Liver (tissue), 9 donors: Measurements from ENCODE around the gene UBE2N. TPM values are rescaled to one million over a fixed set of nuclear protein-coding genes. Genes with fewer than 3 reads are reported as not detected.

Source experiments
- DNase-seq: peaks from one replicate; pipeline ENCODE4 v3.0.0-alpha.2; 2017; ENCODE audit warnings: low spot score
- H3K27ac ChIP-seq, 2 donors: one replicate each; pipeline ENCODE4 v1.7.0; 2013; ENCODE audit warnings: inconsistent platforms in 2 of 2, low read length in 2 of 2, control low read depth in 1 of 2, low read depth in 1 of 2, mild to moderate bottlenecking in 1 of 2
- H3K27me3 ChIP-seq, 4 donors: one replicate each; pipeline versions ENCODE4 v1.6.1 to v1.7.0; 2013; ENCODE audit warnings: low read length in 3 of 4, inconsistent platforms in 1 of 4, mild to moderate bottlenecking in 1 of 4, moderate library complexity in 1 of 4; ENCODE audit not compliant: control insufficient read depth in 4 of 4, insufficient read depth in 4 of 4
- H3K36me3 ChIP-seq, 4 donors: one replicate each; pipeline versions ENCODE4 v1.6.1 to v1.7.0; 2013; ENCODE audit warnings: low read length in 3 of 4, mild to moderate bottlenecking in 3 of 4, low read depth in 1 of 4, moderate library complexity in 1 of 4; ENCODE audit not compliant: control insufficient read depth in 4 of 4, insufficient read depth in 3 of 4
- H3K4me1 ChIP-seq, 4 donors: one replicate each; pipeline versions ENCODE4 v1.6.1 to v1.7.0; 2013; ENCODE audit warnings: low read length in 3 of 4, mild to moderate bottlenecking in 3 of 4, moderate library complexity in 1 of 4; ENCODE audit not compliant: control insufficient read depth in 4 of 4, insufficient read depth in 4 of 4
- H3K4me3 ChIP-seq, 3 donors: one replicate each; pipeline versions ENCODE4 v1.6.1 to v1.7.0; 2013; ENCODE audit warnings: low read length in 3 of 3, control low read depth in 1 of 3, low read depth in 1 of 3, mild to moderate bottlenecking in 1 of 3
- H3K9ac ChIP-seq, 2 donors: one replicate each; pipeline ENCODE4 v1.7.0; 2013; ENCODE audit warnings: low read length in 2 of 2, mild to moderate bottlenecking in 2 of 2, moderate library complexity in 2 of 2, control low read depth in 1 of 2, low read depth in 1 of 2
- H3K9me3 ChIP-seq, 4 donors: one replicate each; pipeline versions ENCODE4 v1.6.1 to v1.7.0; 2013; ENCODE audit warnings: low read length in 3 of 4; ENCODE audit not compliant: control insufficient read depth in 4 of 4
- EGR1 ChIP-seq, 2 donors: IDR thresholded peaks; 2 replicates each; pipeline ENCODE4 v1.6.1; 2016 to 2018; ENCODE audit warnings: antibody characterized with exemption in 2 of 2, low read depth in 2 of 2
- FOXA2 ChIP-seq: IDR thresholded peaks from 2 replicates; pipeline ENCODE4 v1.6.1; 2016; ENCODE audit warnings: antibody characterized with exemption
- HNF4A ChIP-seq, 2 donors: conservative IDR thresholded peaks; 2 replicates each; pipeline ENCODE4 v1.6.1; 2016; ENCODE audit warnings: antibody characterized with exemption in 2 of 2, mild to moderate bottlenecking in 2 of 2
- HNF4G ChIP-seq: IDR thresholded peaks from 2 replicates; pipeline ENCODE4 v1.6.1; 2016; ENCODE audit warnings: antibody characterized with exemption
- JUND ChIP-seq, 2 donors: IDR thresholded peaks; 2 replicates each; pipeline ENCODE4 v1.6.1; 2016; ENCODE audit warnings: antibody characterized with exemption in 2 of 2
- NR2F2 ChIP-seq: IDR thresholded peaks from 2 replicates; pipeline ENCODE4 v1.6.1; 2016; ENCODE audit warnings: antibody characterized with exemption
- RXRA ChIP-seq, 2 donors: IDR thresholded peaks; 2 replicates each; pipeline ENCODE4 v1.6.1; 2017 to 2018; ENCODE audit warnings: antibody characterized with exemption in 2 of 2, mild to moderate bottlenecking in 1 of 2
- SP1 ChIP-seq: IDR thresholded peaks from 2 replicates; pipeline ENCODE4 v1.6.1; 2018; ENCODE audit warnings: antibody characterized with exemption, mild to moderate bottlenecking
- TAF1 ChIP-seq: conservative IDR thresholded peaks from 2 replicates; pipeline ENCODE4 v1.6.1; 2016; ENCODE audit warnings: antibody characterized with exemption, mild to moderate bottlenecking
- YY1 ChIP-seq: IDR thresholded peaks from 2 replicates; pipeline ENCODE4 v1.6.1; 2016; ENCODE audit warnings: antibody characterized with exemption, mild to moderate bottlenecking
- WGBS: extraction: QIAGEN DNeasy Blood & Tissue Kit; methylation state at CpG from one replicate; pipeline ENCODE4 v1.1.7; 2013; 5-methylcytosine and 5-hydroxymethylcytosine counted together
- polyA plus RNA-seq, 2 donors: library from polyadenylated mRNA; stranded (reverse) in 1 of 2; unstranded in 1 of 2; fragments of 200-250 nt in 1 of 2; fragments of >200 nt in 1 of 2; fragmentation: Nextera tagmentation in 1 of 2; extraction: Ambion mirVana in 1 of 2; gene quantifications; one replicate each; pipeline versions ENCODE4 v1.2.1 to v1.2.3, GENCODE V29; 2013 to 2015
- total RNA-seq, 2 donors: library from RNA; depleted of rRNA; stranded (reverse); fragments of >200 nt; gene quantifications; one replicate each; pipeline ENCODE4 v1.2.3, GENCODE V29; 2014
- TF ChIP-seq, protein P1 (sequence below): fragments of 150-350 bp; IDR thresholded peaks from 2 replicates; pipeline ENCODE4 v1.5.1; 2017; ENCODE audit warnings: improper control_type of control experiment, low read depth, low read length; ENCODE audit not compliant: missing input control
- TF ChIP-seq, protein P2 (sequence below): IDR thresholded peaks from 2 replicates; pipeline ENCODE4 v1.6.1; 2016; ENCODE audit warnings: antibody characterized with exemption
- TF ChIP-seq, protein P3 (sequence below): IDR thresholded peaks from 2 replicates; pipeline ENCODE4 v1.6.1; 2016; ENCODE audit warnings: antibody characterized with exemption
- TF ChIP-seq, protein P4 (sequence below): IDR thresholded peaks from 2 replicates; pipeline ENCODE4 v1.6.1; 2016; ENCODE audit warnings: antibody characterized with exemption, mild to moderate bottlenecking
- donor health status: healthy.
- donor health status: healthy.
- donor health status: healthy.
- donor health status: healthy.
- donor health status: healthy.

UBE2N gene
- total and polyA plus RNA-seq, 4 donors = 13.9 to 63.7 (median 32.6) TPM

DNA sequence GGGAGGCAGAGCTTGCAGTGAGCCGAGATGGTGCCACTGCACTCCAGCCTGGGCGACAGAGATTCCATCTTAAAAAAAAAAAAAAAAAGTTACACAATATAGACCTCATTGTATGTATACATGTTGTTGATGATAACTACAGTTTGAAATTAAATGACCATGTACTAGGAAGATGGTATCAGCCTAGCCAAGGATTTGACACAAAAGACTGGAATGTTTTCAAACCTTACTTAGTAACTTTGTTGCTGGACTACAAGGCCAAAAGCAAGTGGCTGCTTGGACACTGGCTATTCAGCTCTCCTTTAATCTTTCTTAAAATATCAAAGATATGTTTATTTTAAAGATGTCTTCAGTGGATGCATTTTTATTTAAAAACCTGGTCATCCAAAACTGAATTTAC lies 82.9 kb downstream of the UBE2N start:
- no peaks in the 10 kb centered on the region for H3K27me3 ChIP-seq
- DNase-seq = no peak
- 96% methylated on average over 2 of the region's 2 CpGs for WGBS

DNA sequence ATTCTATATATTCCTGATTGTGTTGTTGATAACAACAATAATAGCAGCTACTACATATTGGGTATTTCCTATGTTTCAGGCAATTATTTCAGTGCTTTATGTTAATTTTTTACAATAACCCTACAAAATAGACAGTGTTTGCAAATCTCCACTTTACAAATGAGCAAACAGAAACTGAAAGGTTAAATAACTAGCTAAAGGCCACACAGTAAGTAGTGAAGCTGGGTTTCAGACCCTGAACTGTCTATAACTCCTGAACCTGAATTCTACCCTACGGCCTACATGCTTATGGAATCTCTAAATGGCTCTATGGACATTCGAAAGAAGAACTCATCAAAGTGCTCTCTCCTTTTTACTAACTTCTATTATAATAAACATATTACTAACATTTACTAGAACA lies 83.7 kb downstream of the UBE2N start:
- no peak for DNase-seq
- Histone ChIP-seq H3K4me1 (no peaks in the 10 kb centered on the region), H3K4me3 (no peak overlapping the region), H3K9ac (no peak overlapping the region), H3K9me3 (no peaks in the 10 kb centered on the region), H3K27ac (no peak overlapping the region), H3K27me3 (no peaks in the 10 kb centered on the region), H3K36me3 (no peaks in the 10 kb centered on the region)
- TF ChIP-seq, protein P1, sequence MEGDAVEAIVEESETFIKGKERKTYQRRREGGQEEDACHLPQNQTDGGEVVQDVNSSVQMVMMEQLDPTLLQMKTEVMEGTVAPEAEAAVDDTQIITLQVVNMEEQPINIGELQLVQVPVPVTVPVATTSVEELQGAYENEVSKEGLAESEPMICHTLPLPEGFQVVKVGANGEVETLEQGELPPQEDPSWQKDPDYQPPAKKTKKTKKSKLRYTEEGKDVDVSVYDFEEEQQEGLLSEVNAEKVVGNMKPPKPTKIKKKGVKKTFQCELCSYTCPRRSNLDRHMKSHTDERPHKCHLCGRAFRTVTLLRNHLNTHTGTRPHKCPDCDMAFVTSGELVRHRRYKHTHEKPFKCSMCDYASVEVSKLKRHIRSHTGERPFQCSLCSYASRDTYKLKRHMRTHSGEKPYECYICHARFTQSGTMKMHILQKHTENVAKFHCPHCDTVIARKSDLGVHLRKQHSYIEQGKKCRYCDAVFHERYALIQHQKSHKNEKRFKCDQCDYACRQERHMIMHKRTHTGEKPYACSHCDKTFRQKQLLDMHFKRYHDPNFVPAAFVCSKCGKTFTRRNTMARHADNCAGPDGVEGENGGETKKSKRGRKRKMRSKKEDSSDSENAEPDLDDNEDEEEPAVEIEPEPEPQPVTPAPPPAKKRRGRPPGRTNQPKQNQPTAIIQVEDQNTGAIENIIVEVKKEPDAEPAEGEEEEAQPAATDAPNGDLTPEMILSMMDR = no peak
- TF ChIP-seq HNF4A (conservative IDR thresholded peaks at IDR 0.05) = no peak
- no peak for TF ChIP-seq SP1
- no peak for TF ChIP-seq FOXA2
- no peak for TF ChIP-seq TAF1
- TF ChIP-seq, protein P2, sequence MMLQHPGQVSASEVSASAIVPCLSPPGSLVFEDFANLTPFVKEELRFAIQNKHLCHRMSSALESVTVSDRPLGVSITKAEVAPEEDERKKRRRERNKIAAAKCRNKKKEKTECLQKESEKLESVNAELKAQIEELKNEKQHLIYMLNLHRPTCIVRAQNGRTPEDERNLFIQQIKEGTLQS = no peak
- no peak for TF ChIP-seq NR2F2
- TF ChIP-seq, protein P3, sequence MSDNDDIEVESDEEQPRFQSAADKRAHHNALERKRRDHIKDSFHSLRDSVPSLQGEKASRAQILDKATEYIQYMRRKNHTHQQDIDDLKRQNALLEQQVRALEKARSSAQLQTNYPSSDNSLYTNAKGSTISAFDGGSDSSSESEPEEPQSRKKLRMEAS = no peak
- TF ChIP-seq YY1 = no peak
- no peak for TF ChIP-seq JUND (IDR thresholded peaks at IDR 0.05)
- no peak for TF ChIP-seq RXRA (IDR thresholded peaks at IDR 0.05)
- no peak for TF ChIP-seq HNF4G
- 97% methylated on average over 2 of the region's 2 CpGs for WGBS

More for the DNA sequence above, 82.9 kb downstream of the UBE2N start:
- no peaks in the 10 kb centered on the region for H3K9me3 ChIP-seq
- TF ChIP-seq RXRA (IDR thresholded peaks at IDR 0.05) (no peak), YY1 (no peak), HNF4A (conservative IDR thresholded peaks at IDR 0.05) (no peak), FOXA2 (no peak), EGR1 (IDR thresholded peaks at IDR 0.05; ENCODE audit: low read depth in 2 of 2) (no peak), NR2F2 (no peak)
- TF ChIP-seq, protein P4, sequence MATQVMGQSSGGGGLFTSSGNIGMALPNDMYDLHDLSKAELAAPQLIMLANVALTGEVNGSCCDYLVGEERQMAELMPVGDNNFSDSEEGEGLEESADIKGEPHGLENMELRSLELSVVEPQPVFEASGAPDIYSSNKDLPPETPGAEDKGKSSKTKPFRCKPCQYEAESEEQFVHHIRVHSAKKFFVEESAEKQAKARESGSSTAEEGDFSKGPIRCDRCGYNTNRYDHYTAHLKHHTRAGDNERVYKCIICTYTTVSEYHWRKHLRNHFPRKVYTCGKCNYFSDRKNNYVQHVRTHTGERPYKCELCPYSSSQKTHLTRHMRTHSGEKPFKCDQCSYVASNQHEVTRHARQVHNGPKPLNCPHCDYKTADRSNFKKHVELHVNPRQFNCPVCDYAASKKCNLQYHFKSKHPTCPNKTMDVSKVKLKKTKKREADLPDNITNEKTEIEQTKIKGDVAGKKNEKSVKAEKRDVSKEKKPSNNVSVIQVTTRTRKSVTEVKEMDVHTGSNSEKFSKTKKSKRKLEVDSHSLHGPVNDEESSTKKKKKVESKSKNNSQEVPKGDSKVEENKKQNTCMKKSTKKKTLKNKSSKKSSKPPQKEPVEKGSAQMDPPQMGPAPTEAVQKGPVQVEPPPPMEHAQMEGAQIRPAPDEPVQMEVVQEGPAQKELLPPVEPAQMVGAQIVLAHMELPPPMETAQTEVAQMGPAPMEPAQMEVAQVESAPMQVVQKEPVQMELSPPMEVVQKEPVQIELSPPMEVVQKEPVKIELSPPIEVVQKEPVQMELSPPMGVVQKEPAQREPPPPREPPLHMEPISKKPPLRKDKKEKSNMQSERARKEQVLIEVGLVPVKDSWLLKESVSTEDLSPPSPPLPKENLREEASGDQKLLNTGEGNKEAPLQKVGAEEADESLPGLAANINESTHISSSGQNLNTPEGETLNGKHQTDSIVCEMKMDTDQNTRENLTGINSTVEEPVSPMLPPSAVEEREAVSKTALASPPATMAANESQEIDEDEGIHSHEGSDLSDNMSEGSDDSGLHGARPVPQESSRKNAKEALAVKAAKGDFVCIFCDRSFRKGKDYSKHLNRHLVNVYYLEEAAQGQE = no peak
- TF ChIP-seq, protein P3 = no peak
- H3K4me3 ChIP-seq = no peak overlapping the region
- no peak overlapping the region for H3K27ac ChIP-seq
- no peaks in the 10 kb centered on the region for H3K36me3 ChIP-seq
- no peaks in the 10 kb centered on the region for H3K4me1 ChIP-seq
- no peak overlapping the region for H3K9ac ChIP-seq
